Measurements from ENCODE around the gene CIC.
A peak's percentile ranks its signal among the peaks of the same experiment; 100 is the strongest.

The CIC gene

GRCh38 chr19:42295831-42296525 lies 26.9 kb downstream of the CIC start:
- peak; percentile 52 for DNase-seq (ENCODE audit: low read depth)
- TF ChIP-seq CTCF (conservative IDR thresholded peaks at IDR 0.05; ENCODE audit: control insufficient read depth, insufficient read depth, low read depth, low read length): peak; percentile 92
- no peak overlapping the region for H3K4me3 ChIP-seq (ENCODE audit: control insufficient read depth, low read depth, low read length)

- TF ChIP-seq CTCF (conservative IDR thresholded peaks at IDR 0.05; ENCODE audit: control insufficient read depth, insufficient read depth, low read depth, low read length): no peak
- H3K4me3 ChIP-seq (ENCODE audit: control insufficient read depth, low read depth, low read length): no peak overlapping the region
- no peak for DNase-seq (ENCODE audit: low read depth)
Measured at GRCh38 chr19:42297039-42297438, 28.0 kb downstream of the CIC start.

- TF ChIP-seq CTCF (conservative IDR thresholded peaks at IDR 0.05; ENCODE audit: control insufficient read depth, insufficient read depth, low read depth, low read length): no peak
- DNase-seq (ENCODE audit: low read depth): no peak
- peak within 1 kb of the TSS; percentile 64 for H3K4me3 ChIP-seq (ENCODE audit: control insufficient read depth, low read depth, low read length)
Measured at GRCh38 chr19:42301646-42302203, 32.7 kb downstream of the CIC start, which contains the start of gene PRR19. TSS of gene PRR19 (plus strand) at chr19:42302132. CDS start at chr19:42309585, 7,453 bp downstream.

- DNase-seq (ENCODE audit: low read depth): no peak
- no peak overlapping the region for H3K4me3 ChIP-seq (ENCODE audit: control insufficient read depth, low read depth, low read length)
- no peak for TF ChIP-seq CTCF (conservative IDR thresholded peaks at IDR 0.05; ENCODE audit: control insufficient read depth, insufficient read depth, low read depth, low read length)
Measured at GRCh38 chr19:42303101-42303464, 34.0 kb downstream of the CIC start.

- no peak for DNase-seq (ENCODE audit: low read depth)
- no peak for TF ChIP-seq CTCF (conservative IDR thresholded peaks at IDR 0.05; ENCODE audit: control insufficient read depth, insufficient read depth, low read depth, low read length)
- no peak overlapping the region for H3K4me3 ChIP-seq (ENCODE audit: control insufficient read depth, low read depth, low read length)
Measured at GRCh38 chr19:42303876-42304275, 34.8 kb downstream of the CIC start.

GRCh38 chr19:42306646-42307045 lies 37.6 kb downstream of the CIC start:
- no peak overlapping the region for H3K4me3 ChIP-seq (ENCODE audit: control insufficient read depth, low read depth, low read length)
- TF ChIP-seq CTCF (conservative IDR thresholded peaks at IDR 0.05; ENCODE audit: control insufficient read depth, insufficient read depth, low read depth, low read length): no peak
- no peak for DNase-seq (ENCODE audit: low read depth)

All from fibroblast of mammary gland (primary cell).